NT2/D1 (cell line): ENCODE data around the gene CCSER1.

ENCODE experiments used
- SUZ12 ChIP-seq: IDR thresholded peaks from 2 replicates; pipeline ENCODE4 v1.6.1; 2011; ENCODE audit not compliant: insufficient read length, insufficient read depth; ENCODE audit errors: extremely low read depth
- YY1 ChIP-seq: IDR thresholded peaks from 2 replicates; pipeline ENCODE4 v1.6.1; 2011; ENCODE audit not compliant: insufficient read length, insufficient read depth
- ZNF274 ChIP-seq: IDR thresholded peaks from 2 replicates; pipeline ENCODE4 v1.6.1; 2011; ENCODE audit warnings: mild to moderate bottlenecking, low read depth, low read length

GRCh38 chr4:90084277-90084966, 42.8 kb upstream of the CCSER1 start:
- no peak for TF ChIP-seq YY1
- no peak for TF ChIP-seq SUZ12
- no peak for TF ChIP-seq ZNF274
